ENCODE measurements around the gene COX6A2.
"Not testable (repeated sequence)": the region's sequence is repeated elsewhere in the genome, so short reads cannot be mapped to it uniquely, and the experiment has no call there.

COX6A2 gene

GRCh38 chr16:31420037-31420436 is 8.1 kb downstream of the COX6A2 start:
- H3K36me3 ChIP-seq (ENCODE audit: low read length): no peaks in the 10 kb centered on the region
- no peak overlapping the region for H3K27ac ChIP-seq (ENCODE audit: low read depth, low read length)
- H3F3A ChIP-seq (ENCODE audit: insufficient read depth): no peaks in the 10 kb centered on the region
- no peaks in the 10 kb centered on the region for H4K20me1 ChIP-seq (ENCODE audit: low read depth, low read length)
- H3K27me3 ChIP-seq (ENCODE audit: low read length): no peaks in the 10 kb centered on the region; the same call in 1 of the 2 replicates
- no peak overlapping the region for H3K9ac ChIP-seq (ENCODE audit: low read length)
- no peak for TF ChIP-seq CTCF (IDR thresholded peaks at IDR 0.05; ENCODE audit: insufficient read depth, low read length, poor library complexity, severe bottlenecking)
- TF ChIP-seq EZH2phosphoT487 (conservative IDR thresholded peaks at IDR 0.05; ENCODE audit: low read length): no peak
- no peak overlapping the region for H2AFZ ChIP-seq (ENCODE audit: low read depth, low read length, severe bottlenecking)
- no peaks in the 10 kb centered on the region for H3K9me2 ChIP-seq (replicated peaks; ENCODE audit: insufficient read depth, low read length)
- no peak overlapping the region for H3K4me3 ChIP-seq (ENCODE audit: insufficient read depth, low read length, poor library complexity, severe bottlenecking)
- no peak overlapping the region for H3K4me2 ChIP-seq (ENCODE audit: low read depth, low read length, poor library complexity, severe bottlenecking)
- no peaks in the 10 kb centered on the region for H3K9me3 ChIP-seq (ENCODE audit: insufficient read depth, low read length)
- no peaks in the 10 kb centered on the region for H3K79me2 ChIP-seq (ENCODE audit: insufficient read depth, low read length)

DNA sequence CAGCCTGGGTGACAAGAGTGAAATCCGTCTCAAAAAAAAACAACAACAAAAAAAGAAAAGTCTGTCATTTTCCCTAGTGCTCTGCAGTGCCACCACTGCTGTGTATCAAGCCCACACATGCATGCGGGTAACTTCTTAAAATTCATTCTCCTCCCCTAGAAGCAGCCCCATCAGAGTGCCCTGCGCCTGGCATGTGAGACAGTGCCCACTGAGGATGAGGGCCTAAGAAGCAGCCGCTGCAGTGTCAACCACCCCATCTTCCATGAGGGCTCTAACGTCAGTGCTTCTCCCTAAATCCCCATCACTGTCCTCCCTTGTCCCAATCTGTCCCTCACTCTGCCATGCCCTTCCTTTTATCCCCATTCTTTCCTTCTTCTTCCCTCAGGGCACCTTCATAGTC is 10.2 kb downstream of the COX6A2 start:
- H3K79me2 ChIP-seq (ENCODE audit: insufficient read depth, low read length): no peaks in the 10 kb centered on the region
- no peak overlapping the region for H3K9ac ChIP-seq (ENCODE audit: low read length)
- H2AFZ ChIP-seq (ENCODE audit: low read depth, low read length, severe bottlenecking): no peak overlapping the region
- H4K20me1 ChIP-seq (ENCODE audit: low read depth, low read length): no peaks in the 10 kb centered on the region
- no peaks in the 10 kb centered on the region for H3K9me3 ChIP-seq (ENCODE audit: insufficient read depth, low read length)
- H3K27me3 ChIP-seq (ENCODE audit: low read length): no peaks in the 10 kb centered on the region; the same call in 1 of the 2 replicates
- H3K9me2 ChIP-seq (replicated peaks; ENCODE audit: insufficient read depth, low read length): no peaks in the 10 kb centered on the region
- H3K27ac ChIP-seq (ENCODE audit: low read depth, low read length): no peak overlapping the region
- H3F3A ChIP-seq (ENCODE audit: insufficient read depth): no peaks in the 10 kb centered on the region
- no peak for TF ChIP-seq CTCF (IDR thresholded peaks at IDR 0.05; ENCODE audit: insufficient read depth, low read length, poor library complexity, severe bottlenecking)
- no peak for TF ChIP-seq EZH2phosphoT487 (conservative IDR thresholded peaks at IDR 0.05; ENCODE audit: low read length)
- no peaks in the 10 kb centered on the region for H3K36me3 ChIP-seq (ENCODE audit: low read length)
- H3K4me3 ChIP-seq (ENCODE audit: insufficient read depth, low read length, poor library complexity, severe bottlenecking): no peak overlapping the region
- no peak overlapping the region for H3K4me2 ChIP-seq (ENCODE audit: low read depth, low read length, poor library complexity, severe bottlenecking)

DNA sequence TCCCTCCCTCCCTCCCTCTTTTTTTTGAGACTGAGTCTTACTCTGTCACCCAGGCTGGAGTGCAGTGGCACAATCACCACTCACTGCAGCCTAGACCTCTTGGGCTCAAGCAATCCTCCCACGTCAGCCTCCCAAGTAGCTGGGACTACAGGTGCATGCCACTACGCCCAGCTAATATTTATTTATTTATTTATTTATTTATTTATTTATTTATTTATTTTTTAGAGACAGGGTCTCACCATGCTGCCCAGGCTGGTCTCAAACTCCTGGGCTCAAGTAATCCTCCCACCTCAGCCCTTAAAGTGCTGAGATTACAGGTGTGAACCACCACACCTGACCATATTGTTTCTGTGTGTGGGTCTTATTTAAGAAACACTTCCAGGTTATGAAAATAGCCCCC is 11.1 kb downstream of the COX6A2 start:
- not testable (repeated sequence) for H3F3A ChIP-seq (ENCODE audit: insufficient read depth); H3K4me2 ChIP-seq (ENCODE audit: low read depth, low read length, poor library complexity, severe bottlenecking); H2AFZ ChIP-seq (ENCODE audit: low read depth, low read length, severe bottlenecking); H3K9me3 ChIP-seq (ENCODE audit: insufficient read depth, low read length); H3K27ac ChIP-seq (ENCODE audit: low read depth, low read length); H3K4me3 ChIP-seq (ENCODE audit: insufficient read depth, low read length, poor library complexity, severe bottlenecking); H3K9ac ChIP-seq (ENCODE audit: low read length); H3K27me3 ChIP-seq (ENCODE audit: low read length); H3K9me2 ChIP-seq (replicated peaks; ENCODE audit: insufficient read depth, low read length); H3K79me2 ChIP-seq (ENCODE audit: insufficient read depth, low read length); H4K20me1 ChIP-seq (ENCODE audit: low read depth, low read length); H3K36me3 ChIP-seq (ENCODE audit: low read length)

DNA sequence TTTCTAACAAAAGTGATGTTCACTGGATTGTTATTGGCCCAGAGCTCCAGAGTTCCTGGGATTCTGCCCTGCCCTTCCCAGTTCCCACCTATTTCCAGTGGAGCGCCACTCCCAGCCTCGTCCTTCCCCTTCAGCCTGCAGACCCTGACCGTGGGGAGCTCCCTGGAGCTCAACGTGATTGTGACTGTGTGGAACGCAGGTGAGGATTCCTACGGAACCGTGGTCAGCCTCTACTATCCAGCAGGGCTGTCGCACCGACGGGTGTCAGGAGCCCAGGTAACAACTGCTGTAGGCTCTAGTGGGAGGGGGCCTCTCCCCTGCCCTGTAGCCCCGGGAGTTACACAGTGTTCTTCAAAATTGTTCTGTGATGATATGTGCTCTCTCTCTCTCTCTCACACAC is 11.8 kb downstream of the COX6A2 start:
- H3K9me3 ChIP-seq (ENCODE audit: insufficient read depth, low read length): no peaks in the 10 kb centered on the region
- H3K36me3 ChIP-seq (ENCODE audit: low read length): no peaks in the 10 kb centered on the region
- no peaks in the 10 kb centered on the region for H3K9me2 ChIP-seq (replicated peaks; ENCODE audit: insufficient read depth, low read length)
- no peak overlapping the region for H3K4me3 ChIP-seq (ENCODE audit: insufficient read depth, low read length, poor library complexity, severe bottlenecking)
- no peak overlapping the region for H3K4me2 ChIP-seq (ENCODE audit: low read depth, low read length, poor library complexity, severe bottlenecking)
- H3K9ac ChIP-seq (ENCODE audit: low read length): no peak overlapping the region
- no peaks in the 10 kb centered on the region for H3K79me2 ChIP-seq (ENCODE audit: insufficient read depth, low read length)
- no peaks in the 10 kb centered on the region for H3K27me3 ChIP-seq (ENCODE audit: low read length)
- no peak for TF ChIP-seq CTCF (IDR thresholded peaks at IDR 0.05; ENCODE audit: insufficient read depth, low read length, poor library complexity, severe bottlenecking)
- no peak for TF ChIP-seq EZH2phosphoT487 (conservative IDR thresholded peaks at IDR 0.05; ENCODE audit: low read length)
- no peaks in the 10 kb centered on the region for H4K20me1 ChIP-seq (ENCODE audit: low read depth, low read length)
- no peak overlapping the region for H2AFZ ChIP-seq (ENCODE audit: low read depth, low read length, severe bottlenecking)
- no peaks in the 10 kb centered on the region for H3F3A ChIP-seq (ENCODE audit: insufficient read depth)
- no peak overlapping the region for H3K27ac ChIP-seq (ENCODE audit: low read depth, low read length)
